GM10266 (cell line): ENCODE results near the gene OCA2.

Experiments used
- DNase-seq: peaks from one replicate; pipeline ENCODE4 v3.0.0; 2012; ENCODE audit errors: extremely low spot score
- CTCF ChIP-seq: IDR thresholded peaks from 2 replicates; pipeline ENCODE4 v1.5.1; 2012; ENCODE audit warnings: mild to moderate bottlenecking, low read depth; ENCODE audit not compliant: control insufficient read depth, insufficient read depth; ENCODE audit errors: missing control alignments

The OCA2 gene

DNA sequence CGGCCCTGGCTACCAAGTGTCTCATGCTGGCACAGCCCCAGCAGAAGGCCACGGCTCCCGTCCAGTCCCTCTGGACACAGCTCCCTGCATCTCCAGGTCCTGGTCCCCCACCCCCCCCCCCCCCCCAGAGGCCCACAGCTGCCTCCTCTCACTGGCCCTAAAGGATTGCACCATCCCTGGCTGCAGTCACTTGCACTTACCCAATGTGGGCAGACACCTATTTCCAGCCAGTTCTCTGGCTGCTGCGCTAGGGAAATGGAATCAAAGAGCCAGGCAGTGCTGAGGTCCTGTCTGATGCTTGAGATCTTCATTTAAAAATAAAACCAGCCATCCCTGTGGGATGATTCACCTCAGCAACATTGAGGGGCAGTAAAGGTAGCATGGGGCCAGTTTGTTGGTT lies 346.4 kb downstream of the OCA2 start:
- no peak for TF ChIP-seq CTCF
- DNase-seq: no peak

GRCh38 chr15:27747997-27748396 lies 351.1 kb downstream of the OCA2 start:
- DNase-seq: no peak
- TF ChIP-seq CTCF: no peak

DNA sequence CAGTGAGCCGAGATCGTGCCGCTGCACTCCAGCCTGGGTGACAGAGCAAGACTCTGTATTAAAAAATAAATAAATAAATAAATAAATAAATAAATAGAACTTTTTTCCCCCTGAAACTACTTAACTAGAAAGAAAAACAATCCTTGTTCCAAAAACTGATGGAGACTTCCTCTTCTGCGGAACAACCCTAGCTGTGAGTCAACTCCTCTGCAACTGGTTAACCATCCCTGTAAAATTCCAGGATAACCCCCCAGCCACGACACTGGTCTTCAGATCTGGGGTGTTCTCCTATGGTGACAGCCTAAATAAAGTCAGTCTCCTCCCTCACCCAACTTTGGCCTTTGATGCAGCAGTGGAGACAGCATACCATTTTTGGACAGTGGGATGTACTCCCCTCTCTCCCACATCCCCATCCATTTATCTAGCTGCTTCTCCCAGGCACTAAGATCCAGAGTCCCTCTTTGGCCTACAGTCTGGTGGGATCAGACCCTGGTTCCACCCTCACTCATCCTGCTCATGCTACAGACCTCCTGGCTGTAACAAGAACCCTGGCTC lies 352.6 kb downstream of the OCA2 start:
- TF ChIP-seq CTCF: no peak
- no peak for DNase-seq

DNA sequence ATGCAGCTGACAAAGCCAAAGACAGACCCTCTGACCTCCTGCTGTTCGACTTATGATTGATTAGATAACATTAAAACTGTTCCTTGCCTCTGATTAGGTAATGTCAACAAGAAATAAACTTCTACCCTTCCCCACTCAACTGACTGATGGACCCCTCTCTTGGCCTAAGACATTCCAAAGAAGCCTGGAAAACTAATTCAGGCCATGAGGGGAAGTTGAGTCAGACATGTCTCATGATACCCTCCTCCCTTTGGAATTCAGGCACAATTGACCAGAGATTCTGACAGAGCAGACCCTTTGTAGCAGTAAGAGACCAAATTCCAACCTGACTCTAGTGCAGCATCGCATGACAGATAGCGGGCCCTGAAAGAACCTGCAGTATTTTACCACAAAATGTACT lies 354.5 kb downstream of the OCA2 start:
- no peak for DNase-seq
- no peak for TF ChIP-seq CTCF

- no peak for TF ChIP-seq CTCF
- DNase-seq: no peak
Observed at GRCh38 chr15:27743638-27744037, 355.5 kb downstream of the OCA2 start.

DNA sequence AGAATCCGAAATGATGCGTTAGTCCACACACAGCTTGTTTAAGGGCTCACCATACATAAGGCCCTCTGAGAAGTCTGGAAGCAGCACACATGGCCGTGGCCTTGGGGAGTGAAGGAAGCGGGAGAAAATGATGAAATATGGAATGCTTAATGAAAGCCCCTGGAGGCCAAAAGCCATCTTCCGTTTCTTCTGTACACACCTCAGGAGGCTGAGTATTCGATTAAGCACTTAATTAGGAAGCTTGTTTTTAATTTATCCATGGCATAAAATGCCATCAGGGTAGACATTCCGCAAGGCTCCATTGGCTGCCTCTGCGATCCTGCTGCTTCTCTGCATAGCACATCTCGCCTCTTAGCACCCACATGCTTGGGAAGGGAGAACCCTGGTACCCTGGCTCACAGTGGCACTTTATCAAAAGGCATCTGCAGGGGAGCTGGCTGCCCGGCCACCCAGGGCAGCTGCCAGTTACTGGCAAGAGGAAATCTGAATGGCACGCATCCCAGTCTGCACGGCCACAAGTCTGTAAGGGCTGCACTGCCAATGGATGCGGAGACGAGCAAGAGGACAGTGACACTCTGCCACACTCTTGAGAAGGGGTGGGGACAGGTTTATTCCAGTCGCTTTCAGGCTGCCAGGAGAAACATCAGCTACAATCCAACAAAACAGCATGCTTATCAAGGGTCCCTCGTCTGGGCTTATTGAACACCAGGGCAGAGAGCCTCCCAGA lies 356.2 kb downstream of the OCA2 start:
- TF ChIP-seq CTCF: no peak
- no peak for DNase-seq

DNA sequence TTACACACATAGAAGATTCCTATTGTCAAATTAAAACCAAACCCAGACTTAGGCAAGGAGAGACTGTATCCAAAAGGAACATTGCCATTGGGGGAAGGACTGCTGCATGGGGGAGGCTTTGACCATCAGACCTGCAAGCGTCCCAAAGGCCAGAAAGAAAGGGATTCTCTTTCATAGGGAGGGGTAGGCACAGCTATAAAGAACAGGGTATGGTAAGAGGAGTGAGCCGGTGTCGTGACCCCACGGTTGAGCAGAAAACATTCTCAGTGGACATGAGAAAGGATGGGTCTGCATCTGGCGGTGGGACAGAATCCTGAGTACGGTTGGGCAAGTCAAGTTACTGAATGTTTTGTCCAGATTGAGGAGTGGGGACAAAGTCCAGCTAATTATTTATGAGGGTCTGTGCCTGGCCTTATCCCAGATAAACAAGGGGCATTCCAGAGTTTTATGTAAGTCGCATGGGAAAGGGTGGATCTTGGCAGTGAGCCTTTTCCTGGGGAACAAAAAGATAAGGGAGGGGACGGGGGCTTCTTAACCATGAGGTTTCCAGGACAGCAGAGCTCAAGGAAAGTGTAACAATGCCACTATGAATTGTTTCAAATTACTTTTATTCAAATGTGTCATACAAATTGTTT lies 357.8 kb downstream of the OCA2 start:
- TF ChIP-seq CTCF: no peak
- no peak for DNase-seq
